ENCODE data around the gene SKA3.
"Not testable (repeated sequence)": the region's sequence is repeated elsewhere in the genome, so short reads cannot be mapped to it uniquely, and the experiment has no call there.

Gene SKA3

DNA sequence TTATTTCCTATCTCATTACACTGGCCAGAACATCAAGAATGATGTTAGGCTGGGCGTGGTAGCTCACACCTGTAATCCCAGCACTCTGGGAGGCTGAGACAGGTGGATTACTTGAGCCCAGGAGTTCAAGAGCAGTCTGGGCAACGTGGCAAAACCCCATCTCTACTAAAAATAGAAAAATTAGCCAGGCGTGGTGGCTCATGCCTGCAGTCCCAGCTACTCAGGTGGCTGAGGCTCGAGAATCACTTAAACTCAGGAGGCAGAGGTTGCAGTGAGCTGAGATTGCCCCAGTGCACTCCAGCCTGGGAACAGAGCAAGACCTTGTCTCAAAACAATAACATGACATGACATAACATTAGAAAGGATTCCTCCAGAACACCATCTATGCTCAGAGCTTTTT, 10.7 kb downstream of the SKA3 start:
- DNase-seq = not testable (repeated sequence)

DNA sequence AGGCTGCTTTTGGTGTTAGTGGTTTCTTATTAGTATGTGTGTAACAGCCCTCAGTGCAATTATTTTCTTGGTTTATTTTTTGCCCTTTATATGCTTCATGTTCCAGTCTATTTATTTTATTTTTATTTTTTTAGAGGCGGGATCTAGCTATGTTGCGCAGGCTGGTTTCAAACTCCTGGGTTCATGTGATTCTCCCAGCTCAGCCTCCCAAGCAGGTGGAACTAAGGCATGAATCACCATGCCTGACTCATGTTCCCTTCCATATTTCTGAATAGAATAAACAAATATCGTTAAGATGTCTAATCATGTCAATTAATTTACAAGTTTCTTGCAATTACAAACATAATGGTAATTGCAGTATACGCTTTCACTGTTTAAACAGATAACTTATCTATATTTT, 11.7 kb downstream of the SKA3 start:
- no peak for DNase-seq

DNA sequence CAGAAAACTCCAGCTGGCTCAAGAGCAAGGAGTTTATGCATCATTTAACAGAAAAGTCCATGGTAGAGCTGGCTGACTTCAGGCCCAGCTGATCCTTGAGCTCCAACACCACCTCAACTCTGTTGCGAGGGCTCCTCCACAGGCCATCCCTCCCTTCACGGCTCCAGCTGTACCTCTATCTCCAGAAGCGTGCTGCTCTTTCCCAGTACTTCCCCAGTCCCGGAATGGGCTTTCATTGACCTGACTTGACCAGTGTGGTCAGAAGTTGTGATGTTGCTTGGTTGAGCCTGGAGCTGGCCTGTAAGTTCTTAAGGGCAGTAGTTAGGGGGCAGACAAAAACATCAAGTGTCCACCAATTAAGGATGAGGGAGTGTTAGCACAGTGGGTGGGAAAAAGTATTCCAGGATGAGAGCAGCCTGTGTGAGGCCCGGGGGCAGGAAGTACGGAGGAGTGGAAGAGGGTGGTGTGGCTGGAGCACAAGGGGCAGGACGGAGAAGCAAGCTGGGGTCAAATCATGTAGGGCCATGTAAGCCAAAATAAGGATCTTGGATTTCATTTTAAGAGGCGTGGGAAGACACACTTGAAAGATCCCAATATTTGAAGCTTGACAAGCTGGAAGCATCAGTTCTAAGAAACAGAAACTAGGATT, 24.0 kb downstream of the SKA3 start:
- DNase-seq = no peak

DNA sequence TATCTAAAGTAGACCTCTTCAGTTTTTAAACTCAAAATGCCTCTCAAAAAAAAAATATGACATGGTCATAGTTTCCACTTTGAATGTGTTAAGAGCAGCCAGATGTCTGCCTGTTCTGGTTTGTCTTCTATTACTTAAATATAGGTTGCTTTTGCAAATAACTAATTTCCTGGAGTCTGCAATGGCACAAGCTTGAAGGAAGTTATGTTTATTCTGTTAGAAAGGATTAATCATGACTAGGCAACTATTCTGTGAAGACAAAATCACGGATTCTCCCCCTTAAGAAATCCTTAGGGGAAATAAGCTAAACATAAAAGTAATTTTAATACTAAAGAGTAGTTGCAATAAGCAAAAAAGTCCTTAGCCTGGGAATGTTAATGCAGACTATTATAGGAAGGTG, 26.3 kb downstream of the SKA3 start:
- no peak for DNase-seq

DNA sequence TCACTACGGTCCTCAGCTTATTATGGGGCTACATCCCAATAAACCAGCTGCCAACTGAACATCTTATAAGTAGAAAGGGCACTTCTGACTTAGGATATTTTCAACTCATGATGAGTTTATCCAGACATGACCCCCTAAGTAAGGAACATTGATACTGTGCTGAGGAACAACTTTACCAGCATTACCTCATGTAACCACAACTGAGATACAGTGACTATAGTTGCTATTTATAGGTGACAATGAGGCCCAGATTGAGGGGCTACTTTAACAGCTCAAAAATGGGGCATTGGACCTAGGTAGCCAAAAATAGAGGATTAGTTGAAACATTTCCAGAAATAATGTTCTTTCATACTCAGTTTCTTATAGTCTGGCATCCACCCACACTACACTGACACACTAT, 26.8 kb downstream of the SKA3 start:
- no peak for DNase-seq

DNA sequence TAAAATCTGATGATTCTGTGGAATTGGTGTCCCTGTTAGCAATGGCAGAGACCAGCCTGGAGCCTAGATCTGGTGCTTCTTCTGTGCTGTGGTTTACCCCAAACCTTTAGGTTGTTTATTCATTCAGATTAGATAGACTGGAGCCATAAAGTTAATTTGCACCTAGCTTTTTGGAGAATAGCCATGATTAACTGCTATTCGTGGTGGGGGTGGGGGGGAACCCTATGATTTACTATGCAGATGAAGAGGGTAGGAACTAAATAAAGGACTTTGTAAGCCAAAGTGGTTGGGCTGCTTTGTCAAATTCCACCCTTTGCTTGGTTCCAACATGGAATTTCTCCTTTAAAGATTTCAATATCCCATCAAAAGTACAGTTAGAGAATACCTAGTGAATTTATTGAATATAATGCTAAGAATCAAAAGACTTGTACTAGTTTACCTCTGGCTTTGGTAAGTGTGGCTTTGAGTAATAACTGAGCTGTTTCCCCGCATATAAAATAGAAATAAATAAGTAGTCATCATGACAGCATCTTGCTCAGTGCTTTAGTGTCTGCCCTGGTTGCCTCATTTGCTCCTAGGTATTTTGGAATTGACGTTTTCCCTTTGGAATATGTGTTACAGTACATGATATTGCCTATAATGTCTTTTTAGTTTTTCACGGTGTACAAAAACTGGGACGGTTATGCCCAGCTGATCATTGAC, 27.6 kb downstream of the SKA3 start:
- no peak for DNase-seq

DNA sequence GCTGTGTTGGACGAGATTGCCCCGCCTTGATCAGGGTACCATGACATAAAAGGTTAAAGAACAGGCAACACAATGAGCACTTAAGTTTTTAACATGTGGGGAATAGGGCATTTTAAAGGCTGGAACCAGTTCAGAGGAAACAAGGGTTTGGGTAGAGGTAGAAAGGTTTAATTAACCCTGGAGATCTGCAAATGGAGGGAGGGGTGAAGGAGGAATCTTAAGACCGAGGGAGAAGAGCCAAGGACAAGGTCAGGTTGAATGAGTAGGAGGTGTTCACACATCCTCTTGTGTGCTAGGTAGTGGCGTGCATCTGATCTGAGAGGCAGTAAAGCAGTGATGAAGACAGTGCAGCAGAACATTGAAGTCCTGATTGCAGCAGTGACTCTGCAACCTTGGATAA, 28.5 kb downstream of the SKA3 start:
- DNase-seq = no peak

DNA sequence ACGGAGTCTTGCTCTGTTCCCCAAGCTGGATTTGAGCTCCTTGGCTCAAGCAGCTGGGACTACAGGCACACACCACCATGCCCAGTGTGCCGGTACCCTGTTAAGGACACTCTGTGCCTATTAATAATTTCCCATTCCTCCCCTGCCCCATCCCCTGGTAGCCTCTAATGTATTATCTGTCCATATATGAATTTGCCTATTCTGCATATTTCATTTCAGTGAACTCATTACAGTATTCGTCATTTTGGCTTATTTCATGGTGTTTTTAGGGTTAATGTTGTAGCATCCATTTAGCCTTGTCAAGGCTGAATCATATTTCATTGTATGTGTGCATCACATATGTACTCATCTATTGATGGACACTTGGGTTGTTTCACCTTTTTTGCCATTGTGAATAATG, 33.6 kb downstream of the SKA3 start:
- DNase-seq = no peak

DNA sequence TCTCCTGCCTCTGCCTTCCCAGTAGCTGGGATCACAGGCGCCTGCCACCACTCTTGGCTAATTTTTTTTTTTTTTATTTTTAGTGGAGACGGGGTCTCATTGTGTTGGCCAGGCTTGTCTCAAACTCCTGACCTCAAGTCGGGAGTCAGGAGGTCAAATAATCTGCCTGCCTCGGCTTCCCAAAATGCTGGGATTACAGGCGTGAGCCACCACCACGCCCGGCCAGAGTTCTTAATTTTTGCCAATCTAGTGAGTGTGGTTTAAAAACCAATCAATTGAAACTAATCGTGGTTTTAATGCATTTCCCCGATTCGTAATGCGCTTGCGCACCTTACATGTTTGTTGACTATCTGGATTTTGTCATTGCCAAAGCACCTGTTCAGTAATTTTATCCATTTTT, 37.0 kb downstream of the SKA3 start:
- no peak for DNase-seq

DNA sequence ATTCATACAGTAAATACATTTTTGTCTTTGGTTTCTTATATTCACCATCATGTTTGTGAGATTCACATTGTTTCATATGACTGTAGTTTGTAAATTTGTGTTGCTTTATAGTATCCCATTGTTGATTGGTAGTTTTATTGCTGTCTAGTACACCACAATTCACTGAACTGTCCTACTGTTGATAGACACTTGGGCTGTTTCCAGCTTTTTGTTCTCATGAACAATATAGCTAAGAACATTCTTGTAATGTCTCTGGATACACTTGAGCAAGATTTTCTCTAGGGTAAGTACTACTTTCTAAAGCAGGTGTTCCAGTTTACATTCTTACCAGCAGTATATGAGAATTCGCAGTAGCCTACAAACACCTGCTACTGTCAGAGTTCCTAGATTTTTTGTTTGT, 37.8 kb downstream of the SKA3 start:
- no peak for DNase-seq

DNA sequence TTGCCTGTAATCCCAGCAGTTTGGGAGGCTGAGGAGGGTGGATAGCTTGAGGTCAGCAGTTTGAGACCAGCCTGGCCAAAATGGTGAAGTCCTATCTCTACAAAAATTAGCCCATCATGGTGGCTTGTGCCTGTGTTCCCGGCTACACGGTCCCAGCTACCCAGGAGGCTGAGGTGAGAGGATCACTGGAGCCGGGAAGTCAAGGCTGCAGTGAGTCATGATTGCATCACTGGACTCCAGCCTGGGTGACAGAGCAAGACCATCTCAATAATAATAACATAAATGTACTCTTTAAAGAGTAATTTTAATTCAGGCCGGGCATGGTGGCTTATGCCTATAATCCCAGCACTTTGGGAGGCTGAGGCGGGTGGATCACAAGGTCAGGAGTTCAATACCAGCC, 38.7 kb downstream of the SKA3 start:
- DNase-seq = no peak

DNA sequence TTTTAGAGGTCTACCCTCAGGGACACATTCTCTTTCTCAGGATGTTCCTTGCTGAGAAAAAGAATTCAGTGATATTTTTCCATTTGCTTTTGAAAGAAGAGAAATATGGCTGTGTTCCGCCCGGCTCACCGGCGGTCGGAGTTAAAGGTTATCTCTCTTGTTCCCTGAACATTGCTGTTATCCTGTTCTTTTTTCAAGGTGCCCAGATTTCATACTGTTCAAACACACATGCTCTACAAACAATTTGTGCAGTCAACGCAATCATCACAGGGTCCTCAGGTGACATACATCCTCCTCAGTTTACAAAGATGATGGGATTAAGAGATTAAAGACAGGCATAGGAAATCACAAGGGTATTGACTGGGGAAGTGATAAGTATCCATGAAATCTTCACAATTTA, 40.5 kb downstream of the SKA3 start:
- not testable (repeated sequence) for DNase-seq

DNA sequence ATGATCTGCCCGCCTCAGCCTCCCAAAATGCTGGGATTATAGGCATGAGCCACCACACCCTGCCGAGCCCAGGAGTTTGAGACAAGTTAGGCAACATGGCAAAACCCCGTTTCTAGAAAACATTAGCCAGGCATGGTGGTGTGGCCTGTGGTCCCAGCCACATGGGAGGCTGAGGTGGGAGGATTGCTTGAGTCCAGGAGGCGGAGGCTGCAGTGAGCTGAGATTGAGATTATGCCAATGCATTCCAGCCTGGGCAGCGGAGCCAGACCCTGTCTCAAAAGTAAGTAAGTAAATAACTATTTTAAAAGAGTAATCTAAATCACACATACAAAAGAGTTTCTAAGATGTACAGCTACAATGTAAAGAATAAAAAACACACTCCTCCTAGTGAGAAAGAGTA, 41.9 kb downstream of the SKA3 start:
- no peak for DNase-seq

DNA sequence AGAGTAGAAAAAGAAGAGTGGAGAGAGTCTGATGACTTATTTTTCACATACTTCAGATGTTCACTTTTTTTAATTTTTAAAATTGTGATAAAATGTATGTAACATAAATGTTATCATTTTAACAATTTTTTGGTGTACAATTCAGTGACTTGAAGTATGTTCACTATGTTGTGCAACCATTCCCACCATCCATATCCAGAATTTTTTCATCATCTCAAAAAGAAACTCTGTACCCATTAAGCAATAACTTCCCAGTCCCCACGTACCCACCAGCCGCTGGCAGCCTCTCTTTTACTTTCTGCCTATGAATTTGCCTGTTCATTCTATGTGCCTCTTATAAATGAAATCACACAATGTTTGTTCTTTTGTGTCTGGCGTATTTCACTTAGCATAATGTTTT, 43.3 kb downstream of the SKA3 start:
- DNase-seq = no peak

DNA sequence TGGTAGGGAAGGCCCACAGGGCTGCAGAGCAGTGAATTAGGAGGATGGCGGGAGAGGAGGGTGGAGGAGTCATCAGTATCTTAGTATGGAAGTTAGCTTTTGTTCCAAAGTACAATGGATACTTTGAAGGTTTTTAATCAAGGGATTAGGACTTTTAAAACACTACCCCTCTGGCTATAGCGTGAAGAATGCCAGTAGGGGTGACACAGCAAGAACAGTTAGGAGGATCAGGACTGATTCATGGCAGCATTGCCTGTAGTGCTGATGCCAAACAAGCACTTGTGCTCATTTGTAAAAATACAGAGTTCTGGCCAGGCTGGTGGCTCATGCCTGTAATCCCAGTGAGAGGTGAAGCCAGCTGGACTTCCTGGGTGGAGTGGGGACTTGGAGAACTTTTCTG, 46.2 kb downstream of the SKA3 start:
- no peak for DNase-seq

DNA sequence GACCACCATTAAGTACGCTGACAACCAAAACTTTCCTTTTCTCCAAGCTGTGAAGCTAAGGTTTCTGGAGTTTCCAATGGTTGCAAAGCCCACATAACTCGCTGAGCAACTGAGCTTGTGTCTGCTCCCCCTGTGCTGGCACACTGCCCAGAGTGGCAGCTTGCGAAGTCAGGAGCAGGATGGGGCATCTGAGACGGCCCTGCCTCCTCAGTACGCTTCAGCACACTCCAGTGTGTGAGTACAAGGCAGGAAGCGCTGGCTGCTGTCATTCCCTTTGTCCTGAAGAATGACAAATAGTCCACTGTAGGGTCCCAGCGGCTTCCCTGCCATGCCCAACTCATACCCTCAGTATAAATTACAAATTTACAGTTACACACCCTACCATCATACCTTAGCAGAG, 51.5 kb downstream of the SKA3 start:
- no peak for DNase-seq

DNA sequence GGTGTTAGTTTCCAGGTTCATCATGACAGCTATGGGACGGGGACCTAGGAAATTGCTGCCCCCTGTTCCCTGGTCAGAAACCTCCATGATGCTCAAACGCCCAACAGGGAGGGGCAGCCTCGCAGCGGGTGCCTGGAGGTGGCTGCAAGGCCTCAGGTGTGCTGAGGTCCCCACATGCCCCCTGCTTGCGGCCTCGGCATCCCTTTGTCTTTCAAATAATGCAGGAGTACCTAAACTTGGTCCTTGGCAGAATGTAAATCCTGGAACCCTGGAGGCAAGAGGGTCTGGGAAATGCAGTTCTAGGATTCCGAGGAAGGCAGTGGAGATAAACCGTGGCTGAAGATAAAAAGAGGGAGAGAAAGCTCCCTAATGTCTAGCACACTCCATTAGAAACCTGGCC, 52.4 kb downstream of the SKA3 start:
- no peak for DNase-seq

DNA sequence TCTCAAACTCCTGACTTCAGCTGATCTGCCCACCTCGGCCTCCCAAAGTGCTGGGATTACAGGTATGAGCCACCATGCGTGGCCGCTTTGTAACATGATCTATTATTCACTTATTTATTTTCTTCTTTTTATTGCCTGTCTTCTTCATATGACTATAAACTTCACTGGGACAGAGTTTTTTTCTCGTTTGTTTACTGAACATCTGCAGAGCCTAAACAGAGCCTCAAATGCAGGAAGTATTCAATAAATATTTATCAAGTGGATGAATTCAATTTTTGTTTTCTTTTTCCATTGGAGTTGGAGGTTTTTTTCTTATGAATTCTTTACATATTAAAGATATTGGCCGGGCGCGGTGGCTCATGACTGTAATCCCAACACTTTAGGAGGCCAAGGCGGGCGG, 54.7 kb downstream of the SKA3 start:
- DNase-seq = no peak

DNA sequence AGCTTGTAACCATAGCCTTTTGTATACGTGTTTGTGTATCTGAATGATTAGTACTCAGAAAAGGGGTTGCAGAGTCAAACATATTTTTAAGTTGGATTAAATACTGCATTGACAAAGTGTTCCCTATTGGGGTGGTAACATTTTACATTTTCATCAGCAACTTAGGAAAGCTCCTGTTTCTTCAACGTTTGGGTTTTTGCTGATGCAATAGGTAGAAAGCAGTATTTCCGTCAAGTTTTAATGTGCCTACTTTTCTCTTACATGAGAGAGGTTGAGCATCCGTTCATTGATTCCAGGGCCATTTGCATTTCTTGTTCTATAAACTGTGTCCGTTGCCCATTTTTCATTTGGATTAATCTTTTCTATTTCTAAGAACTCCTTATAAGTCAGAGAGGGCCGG, 56.2 kb downstream of the SKA3 start:
- no peak for DNase-seq

DNA sequence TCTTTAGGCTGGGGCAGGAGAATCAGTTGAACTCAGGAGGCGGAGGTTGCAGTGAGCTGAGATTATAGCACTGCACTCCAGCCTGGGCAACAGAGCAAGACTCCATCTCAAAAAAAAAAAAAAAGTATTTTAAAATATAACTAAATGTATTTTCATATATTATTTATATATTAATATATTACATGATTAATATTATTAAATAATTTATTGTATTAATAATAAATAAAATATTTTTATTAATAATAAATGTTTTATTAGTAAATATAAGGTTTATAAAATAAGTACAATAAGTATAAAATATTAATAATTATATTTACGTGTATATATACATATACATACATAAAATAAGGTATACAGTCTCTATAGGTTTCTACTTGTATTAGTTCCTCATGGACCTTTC, 56.8 kb downstream of the SKA3 start:
- no peak for DNase-seq

DNA sequence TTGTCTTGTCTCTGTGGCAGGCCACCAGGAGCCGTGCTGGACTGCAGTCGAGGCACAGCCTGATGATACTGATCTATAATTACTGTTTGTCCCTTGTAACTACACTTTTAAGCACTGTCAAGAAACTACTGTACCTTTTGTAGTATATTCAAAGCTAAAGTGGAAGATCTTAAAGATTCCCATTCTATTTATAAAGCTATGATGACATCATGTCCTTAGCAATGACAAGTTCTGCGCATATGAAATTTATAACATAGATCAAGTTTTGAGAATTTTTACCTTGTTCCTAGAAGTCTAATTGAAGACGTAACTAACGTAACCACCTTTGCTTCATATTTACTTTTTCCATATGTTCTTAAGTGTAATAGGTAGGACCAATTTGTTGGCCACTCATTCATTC, 58.2 kb downstream of the SKA3 start:
- DNase-seq = no peak

DNA sequence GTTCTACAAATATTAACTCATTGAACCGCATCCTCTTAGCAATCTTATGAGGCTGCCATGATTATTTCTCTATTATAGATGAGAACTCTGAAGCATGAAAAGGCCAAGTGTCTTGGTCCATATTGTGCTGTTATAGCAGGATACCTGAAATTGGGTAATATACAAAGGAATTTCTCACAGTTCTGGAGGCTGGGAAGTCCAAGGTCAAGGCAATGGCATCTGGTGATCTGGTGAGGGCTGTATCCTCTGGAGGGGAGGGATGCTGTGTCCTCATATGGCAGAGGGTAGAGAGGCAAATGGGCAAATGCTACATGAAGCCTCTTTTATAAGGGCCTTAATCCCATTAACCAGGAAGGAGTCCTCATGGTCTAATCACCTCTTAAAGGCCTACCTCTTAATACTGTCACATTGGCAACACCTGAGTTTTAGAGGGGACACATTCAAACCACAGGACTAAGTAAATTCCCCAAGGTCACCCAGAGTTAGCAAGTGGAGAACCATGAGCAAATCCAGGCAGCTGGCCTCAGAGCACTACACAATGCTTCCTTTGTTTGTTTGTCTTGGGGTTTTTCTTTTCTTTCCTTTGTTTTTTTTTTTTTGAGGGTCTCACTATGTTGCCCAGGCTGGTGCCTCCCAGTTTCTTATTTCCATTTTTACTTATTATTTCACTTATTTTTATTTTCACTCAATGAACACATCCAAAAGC, 59.1 kb downstream of the SKA3 start:
- DNase-seq = no peak

DNA sequence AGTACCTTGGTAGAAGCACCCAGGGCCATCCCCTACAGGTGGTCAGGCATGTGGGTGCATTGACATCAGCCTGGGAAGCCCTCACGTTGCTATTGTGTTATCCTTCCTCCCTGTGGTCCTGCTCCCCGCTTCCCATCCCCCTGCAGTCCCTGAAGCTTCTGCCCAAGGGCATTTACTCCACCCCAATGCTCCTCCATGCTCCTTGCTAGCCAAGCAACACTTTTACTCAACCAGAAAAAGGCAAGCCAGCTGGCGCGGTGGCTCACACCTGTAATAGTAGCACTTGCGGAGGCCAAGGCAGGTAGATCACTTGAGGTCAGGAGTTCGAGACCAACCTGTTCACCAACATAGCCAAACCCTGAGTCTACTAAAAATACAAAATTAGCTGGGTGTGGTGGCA, 60.2 kb downstream of the SKA3 start:
- DNase-seq = no peak

DNA sequence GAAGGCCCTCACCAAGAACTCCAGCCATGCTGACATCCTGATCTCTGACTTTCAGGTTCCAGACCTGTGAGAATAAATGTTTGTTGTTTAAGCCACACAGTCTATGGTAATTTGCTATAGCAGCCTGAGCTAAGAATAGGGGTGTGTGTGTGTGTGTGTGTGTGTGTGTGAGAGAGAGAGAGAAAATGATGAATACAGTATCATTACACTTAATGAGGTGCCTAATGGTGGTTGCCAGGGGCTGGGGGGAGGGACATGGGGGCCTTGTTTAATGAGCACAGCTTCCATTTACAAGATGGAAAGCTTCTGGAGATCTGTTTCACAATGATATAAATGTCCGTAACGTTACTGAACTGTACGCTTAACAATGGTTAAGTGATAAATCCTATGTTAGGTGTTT, 61.1 kb downstream of the SKA3 start:
- no peak for DNase-seq

Measured in suppressor macrophage (primary cell).